Kidney (tissue), 14 donors: ENCODE results near the gene SCARB1. TPM values are rescaled to one million over a fixed set of nuclear protein-coding genes. Genes with fewer than 3 reads are reported as not detected.

Experiments
- DNase-seq, 5 donors: peaks; one replicate each; pipeline ENCODE4 v3.0.0-alpha.2; 2013 to 2020
- FAIRE-seq: peaks from 2 replicates; lab custom pipeline; 2012; peaks lifted over from hg19 to GRCh38; lab: Jason Lieb, UNC
- H3K27ac ChIP-seq, 2 donors: one replicate each; pipeline ENCODE4 v1.7.0; 2013; ENCODE audit warnings: low read depth in 2 of 2, low read length in 2 of 2, inconsistent platforms in 1 of 2
- H3K27me3 ChIP-seq: one replicate; pipeline ENCODE4 v1.7.1; 2013; ENCODE audit warnings: low read length, inconsistent platforms; ENCODE audit not compliant: control insufficient read depth, insufficient read depth
- H3K36me3 ChIP-seq, 3 donors: one replicate each; pipeline versions ENCODE4 v1.7.0 to v1.7.1; 2013; ENCODE audit warnings: low read length in 3 of 3, control low read depth in 1 of 3, inconsistent platforms in 1 of 3; ENCODE audit not compliant: insufficient read depth in 3 of 3, control insufficient read depth in 2 of 3
- H3K4me1 ChIP-seq, 3 donors: one replicate each; pipeline versions ENCODE4 v1.7.0 to v1.7.1; 2013; ENCODE audit warnings: low read length in 3 of 3, inconsistent platforms in 1 of 3, low read depth in 1 of 3; ENCODE audit not compliant: control insufficient read depth in 2 of 3, insufficient read depth in 2 of 3
- H3K4me3 ChIP-seq, 3 donors: one replicate each; pipeline versions ENCODE4 v1.7.0 to v1.8.1; 2013; ENCODE audit warnings: low read length in 3 of 3, control low read depth in 1 of 3, inconsistent platforms in 1 of 3
- H3K9ac ChIP-seq, 3 donors: one replicate each; pipeline versions ENCODE4 v1.7.0 to v1.7.1; 2013; ENCODE audit warnings: low read length in 3 of 3, control low read depth in 1 of 3, inconsistent platforms in 1 of 3
- H3K9me3 ChIP-seq, 3 donors: one replicate each; pipeline versions ENCODE4 v1.7.0 to v1.7.1; 2013; ENCODE audit warnings: low read length in 3 of 3, control low read depth in 1 of 3, inconsistent platforms in 1 of 3; ENCODE audit not compliant: control insufficient read depth in 2 of 3, insufficient read depth in 1 of 3
- CTCF ChIP-seq: IDR thresholded peaks from 3 replicates; pipeline ENCODE4 v1.5.1; 2012; ENCODE audit warnings: mild to moderate bottlenecking, moderate library complexity, borderline replicate concordance; ENCODE audit not compliant: insufficient read depth; ENCODE audit errors: extremely low read depth
- intact Hi-C: fragments of 100-400 bp; cut with DNase I; formaldehyde crosslinking; loops from one replicate; pipeline ENCODE4 v1.11.1; 2022
- polyA plus RNA-seq: library from polyadenylated mRNA; stranded (reverse); fragments of 350-450 nt; fragmentation: Illumina TruSeq; extraction: RNeasy Lipid Tissue Mini Kit (QIAGEN cat#74804); gene quantifications from one replicate; pipeline ENCODE4 v1.2.3, GENCODE V29; 2014; ENCODE audit warnings: low read depth, low replicate concordance; ENCODE audit not compliant: insufficient read depth
- total RNA-seq: library from RNA; stranded (reverse); fragmentation: NEBNext Ultra II Directional; extraction: Animal tissue kit (Norgen Biotek cat#: 25700); gene quantifications from one replicate; pipeline ENCODE4 v1.2.1, GENCODE V29; 2021
- donor health status: control.
- donor health status: control.
- donor health status: control.
- donor health status: control.
- donor health status: control.
- donor health status: DM: yes; HTN: yes; CAD: no.
- donor health status: Normal renal cell carcinoma (clear cell type).

Gene SCARB1
- total and polyA plus RNA-seq, 2 donors from 2014 or later: 12.3 to 13.2 TPM

- intact Hi-C loops: no loop called here
- TF ChIP-seq CTCF: no peak
- DNase-seq (no peak), FAIRE-seq (no peak)
- H3K27ac ChIP-seq: no peak overlapping the region
- H3K4me1 ChIP-seq: peaks cover 0 to 3% (median 0%) of the 10 kb centered on the region in 3 donors
- no peak overlapping the region for H3K4me3 ChIP-seq
- H3K36me3 ChIP-seq: no peaks in the 10 kb centered on the region
- no peaks in the 10 kb centered on the region for H3K9me3 ChIP-seq
- no peak overlapping the region for H3K9ac ChIP-seq
- H3K27me3 ChIP-seq: no peaks in the 10 kb centered on the region
Measured at GRCh38 chr12:124844411-124845397, 19.0 kb downstream of the SCARB1 start.

- Histone ChIP-seq H3K36me3 (no peaks in the 10 kb centered on the region), H3K27ac (no peak overlapping the region), H3K27me3 (no peaks in the 10 kb centered on the region), H3K9ac (no peak overlapping the region), H3K9me3 (no peaks in the 10 kb centered on the region), H3K4me1 (peaks cover 0 to 3% (median 0%) of the 10 kb centered on the region in 3 donors), H3K4me3 (no peak overlapping the region)
- intact Hi-C loops: no loop called here
- DNase-seq (no peak), FAIRE-seq (no peak)
- no peak for TF ChIP-seq CTCF
Measured at GRCh38 chr12:124842800-124843510, 20.7 kb downstream of the SCARB1 start.

GRCh38 chr12:124842073-124842749 lies 21.5 kb downstream of the SCARB1 start:
- Histone ChIP-seq H3K27ac (no peak overlapping the region), H3K27me3 (no peaks in the 10 kb centered on the region), H3K9ac (no peak overlapping the region), H3K36me3 (no peaks in the 10 kb centered on the region), H3K9me3 (no peaks in the 10 kb centered on the region), H3K4me1 (peaks cover 0 to 3% (median 0%) of the 10 kb centered on the region in 3 donors), H3K4me3 (no peak overlapping the region)
- TF ChIP-seq CTCF: no peak
- DNase-seq (no peak), FAIRE-seq (no peak)
- intact Hi-C loops: no loop called here
